K562 (cell line): ENCODE measurements around the gene CAMK2G. TPM values are rescaled to one million over a fixed set of nuclear protein-coding genes. Genes with fewer than 3 reads are reported as not detected.

Experiments used
- ATAC-seq: fragments of 200-7000 bp; cut with Tn5 transposase; 3 replicates; pipeline ENCODE4 v1.9.1; 2020; ENCODE audit warnings: moderate library complexity
- BruUV-seq: library from RNA; stranded (reverse); fragments of 400-500 nt; replicated peaks from 2 replicates; lab custom pipeline; 2021; lab: Mats Ljungman, UMichigan
- CTCF ChIA-PET: fragments of 300-600 bp; formaldehyde crosslinking; extraction: SDS; loops from one replicate; lab custom pipeline; 2021; ENCODE audit warnings: low intra/inter-chr PET ratio; lab: Yijun Ruan, JAX
- POLR2A ChIA-PET: fragments of 300-600, 350-650 bp; sonication (Branson Sonifier 250); formaldehyde crosslinking; extraction: SDS; loops from one replicate; lab custom pipeline; 2021; ENCODE audit warnings: antibody characterized with exemption, inconsistent platforms; lab: Yijun Ruan, JAX
- DNase-seq, 4 experiments: peaks; one replicate each; pipeline versions ENCODE4 v3.0.0 to v3.0.0-alpha.2; 2011 to 2018; ENCODE audit warnings: low spot score in 3 of 4, mixed read lengths in 3 of 4; ENCODE audit errors: extremely low read depth in 1 of 4
- FAIRE-seq: peaks from 2 replicates; lab custom pipeline; 2011; peaks lifted over from hg19 to GRCh38; lab: Jason Lieb, UNC
- H2AFZ ChIP-seq: 2 replicates; pipeline ENCODE4 v1.6.0; 2011; ENCODE audit warnings: low read depth, low read length, control low read depth, inconsistent platforms
- H3K27ac ChIP-seq: fragments of 200-600 bp; 3 replicates; pipeline ENCODE4 v1.8.0; 2011; ENCODE audit warnings: low read depth, mild to moderate bottlenecking, control low read depth, inconsistent platforms, low read length, moderate library complexity, mixed read lengths; ENCODE audit errors: extremely low read depth
- H3K27me3 ChIP-seq, 2 experiments: fragments of 300-600 bp in 1 of 2; 2 replicates in 1 of 2; 3 replicates in 1 of 2; pipeline versions ENCODE4 v1.6.0 to v1.8.0; 2011; ENCODE audit warnings: inconsistent platforms in 2 of 2, low read length in 2 of 2, mild to moderate bottlenecking in 1 of 2, mixed read lengths in 1 of 2, moderate library complexity in 1 of 2; ENCODE audit not compliant: control insufficient read depth in 2 of 2, insufficient read depth in 2 of 2
- H3K36me3 ChIP-seq: fragments of 300-600 bp; 3 replicates; pipeline ENCODE4 v1.8.0; 2011; ENCODE audit warnings: mild to moderate bottlenecking, low read length, inconsistent platforms; ENCODE audit not compliant: control insufficient read depth, insufficient read depth
- H3K4me1 ChIP-seq, 2 experiments: fragments of 200-600 bp in 1 of 2; replicated peaks in 1 of 2; 2 replicates in 1 of 2; 3 replicates in 1 of 2; pipeline versions ENCODE4 v1.5.1 to v1.8.0; 2011; ENCODE audit warnings: inconsistent platforms in 2 of 2, low read length in 2 of 2, mild to moderate bottlenecking in 1 of 2, mixed read lengths in 1 of 2, moderate library complexity in 1 of 2; ENCODE audit not compliant: control insufficient read depth in 2 of 2, insufficient read depth in 2 of 2
- H3K4me2 ChIP-seq: 2 replicates; pipeline ENCODE4 v1.6.1; 2011; ENCODE audit warnings: low read length, control low read depth, inconsistent platforms, mixed read lengths; ENCODE audit not compliant: insufficient read depth
- H3K4me3 ChIP-seq: fragments of 200-600 bp; sonication (generic), shearing (Covaris generic); 2 replicates; pipeline ENCODE4 v1.5.1; 2016; ENCODE audit warnings: control low read depth, inconsistent platforms
- H3K79me2 ChIP-seq: fragments of 200-600 bp; 3 replicates; pipeline ENCODE4 v1.8.0; 2011; ENCODE audit warnings: low read length, inconsistent platforms; ENCODE audit not compliant: control insufficient read depth, insufficient read depth
- H3K9ac ChIP-seq, 2 experiments: 2 replicates each; pipeline versions ENCODE4 v1.6.0 to v1.6.1; 2011; ENCODE audit warnings: low read depth in 2 of 2, low read length in 2 of 2, control low read depth in 1 of 2, inconsistent platforms in 1 of 2, mild to moderate bottlenecking in 1 of 2, mixed read lengths in 1 of 2; ENCODE audit not compliant: insufficient read depth in 1 of 2
- H3K9me1 ChIP-seq: one replicate; pipeline ENCODE4 v1.6.0; 2011; ENCODE audit warnings: inconsistent platforms, mild to moderate bottlenecking, low read length, moderate library complexity; ENCODE audit not compliant: control insufficient read depth, insufficient read depth
- H3K9me3 ChIP-seq: replicated peaks from 2 replicates; pipeline ENCODE4 v1.5.1; 2011; ENCODE audit warnings: low read depth, low read length, inconsistent platforms; ENCODE audit not compliant: control insufficient read depth, insufficient read depth
- H4K20me1 ChIP-seq: replicated peaks from 2 replicates; pipeline ENCODE4 v1.6.1; 2011; ENCODE audit warnings: low read length, inconsistent platforms, mixed read lengths; ENCODE audit not compliant: control insufficient read depth, insufficient read depth
- CHD1 ChIP-seq: fragments of 200-600 bp; sonication (generic); IDR thresholded peaks from one replicate; pipeline ENCODE4 v1.6.1; 2012; ENCODE audit warnings: mild to moderate bottlenecking, moderate library complexity, low read length, inconsistent platforms
- HEY1 ChIP-seq: fragments of 250-450 bp; sonication (Bioruptor Pico); IDR thresholded peaks from 2 replicates; pipeline ENCODE4 v1.5.0; 2020; ENCODE audit warnings: mild to moderate bottlenecking, moderate library complexity, borderline replicate concordance
- HOXB6 ChIP-seq: fragments of 250-450 bp; sonication (Bioruptor Pico); IDR thresholded peaks from 2 replicates; pipeline ENCODE4 v1.5.1; 2022; ENCODE audit warnings: mild to moderate bottlenecking, borderline replicate concordance
- MYBL2 ChIP-seq, 2 experiments: fragments of 450-650 bp in 1 of 2; sonication (generic) in 1 of 2; formaldehyde crosslinking in 1 of 2; IDR thresholded peaks; 2 replicates each; pipeline versions ENCODE4 v1.6.1 to v1.8.1; 2017 to 2022; ENCODE audit warnings: borderline replicate concordance in 1 of 2, inconsistent platforms in 1 of 2, low read depth in 1 of 2, mild to moderate bottlenecking in 1 of 2, missing genetic modification reagents in 1 of 2, moderate library complexity in 1 of 2
- PHF21A ChIP-seq: fragments of 450-650 bp; IDR thresholded peaks from 2 replicates; pipeline ENCODE4 v1.6.1; 2017; ENCODE audit warnings: low read depth, borderline replicate concordance
- POLR2AphosphoS2 ChIP-seq: IDR thresholded peaks from 2 replicates; pipeline ENCODE4 v1.6.1; 2012; ENCODE audit warnings: low read length, improper control_type of control experiment
- PURB ChIP-seq: sonication (generic); formaldehyde crosslinking; IDR thresholded peaks from 2 replicates; pipeline ENCODE4 v1.9.0; 2021; ENCODE audit warnings: low read depth, mild to moderate bottlenecking, missing genetic modification reagents
- SP1 ChIP-seq: sonication (generic); formaldehyde crosslinking; IDR thresholded peaks from 2 replicates; pipeline ENCODE4 v1.8.1; 2022; ENCODE audit warnings: mild to moderate bottlenecking, missing genetic modification reagents
- TAF9B ChIP-seq: fragments of 450-650 bp; IDR thresholded peaks from 2 replicates; pipeline ENCODE4 v1.6.1; 2018; ENCODE audit warnings: mild to moderate bottlenecking; ENCODE audit not compliant: partially characterized antibody
- ZNF274 ChIP-seq: IDR thresholded peaks from 2 replicates; pipeline ENCODE4 v1.6.1; 2011; ENCODE audit warnings: low read depth, mild to moderate bottlenecking, low read length, moderate library complexity, borderline replicate concordance
- WGBS: fragments of 100-300 bp; shearing (Covaris generic); methylation state at CpG from one replicate; pipeline ENCODE4 v1.1.6; 2016; ENCODE audit warnings: low coverage, mixed read lengths; ENCODE audit not compliant: insufficient coverage; ENCODE audit errors: missing lambda C conversion rate; 5-methylcytosine and 5-hydroxymethylcytosine counted together
- in situ Hi-C: fragments of 300-500 bp; cut with MboI; formaldehyde crosslinking; loops from 4 replicates; pipeline ENCODE4 v1.15.0; 2018; ENCODE audit warnings: inconsistent platforms, mixed read lengths
- intact Hi-C: fragments of 100-400 bp; cut with micrococcal nuclease; formaldehyde crosslinking; loops from 2 replicates; pipeline ENCODE4 v1.14.2; 2022
- polyA plus RNA-seq, 8 experiments: library from polyadenylated mRNA; depleted of rRNA in 4 of 8; stranded (reverse) in 5 of 8; unstranded in 3 of 8; fragments of >200 nt; fragmentation: Nextera tagmentation in 2 of 8; fragmentation: Illumina TruSeq in 1 of 8; extraction: Ambion mirVana in 2 of 8; extraction: Trizol in 1 of 8; gene quantifications; 2 replicates each; pipeline versions ENCODE4 v1.2.1 to v1.2.3, GENCODE V29; 2011 to 2014; ENCODE audit warnings: inconsistent platforms in 1 of 8, missing spikeins in 1 of 8
- total RNA-seq, 7 experiments: library from RNA; depleted of rRNA in 6 of 7; stranded (reverse); fragments of >200 nt in 6 of 7; fragmentation: Illumina TruSeq in 2 of 7; extraction: Trizol in 2 of 7; gene quantifications; 2 replicates each; pipeline versions ENCODE4 v1.2.1 to v1.2.3, GENCODE V29; 2011 to 2021; ENCODE audit warnings: low replicate concordance in 1 of 7
- TF ChIP-seq, protein P1 (sequence below): sonication (generic); formaldehyde crosslinking; IDR thresholded peaks from 2 replicates; pipeline ENCODE4 v1.8.0; 2022; ENCODE audit warnings: mild to moderate bottlenecking, low read depth, missing genetic modification reagents
- TF ChIP-seq, protein P2 (sequence below): sonication (generic); formaldehyde crosslinking; IDR thresholded peaks from 2 replicates; pipeline ENCODE4 v1.4.0; 2020; ENCODE audit warnings: mild to moderate bottlenecking, missing genetic modification reagents
- TF ChIP-seq, protein P3 (sequence below): fragments of 250-450 bp; sonication (Bioruptor Pico); IDR thresholded peaks from 2 replicates; pipeline ENCODE4 v1.5.0; 2021; ENCODE audit warnings: mild to moderate bottlenecking, moderate library complexity

Gene CAMK2G
- total and polyA plus RNA-seq, 9 of the 15 experiments (the other 6 are each of a cell fraction or from before 2014, with no cell fraction given), result 9.0 to 37.9 (median 32.6) TPM

DNA sequence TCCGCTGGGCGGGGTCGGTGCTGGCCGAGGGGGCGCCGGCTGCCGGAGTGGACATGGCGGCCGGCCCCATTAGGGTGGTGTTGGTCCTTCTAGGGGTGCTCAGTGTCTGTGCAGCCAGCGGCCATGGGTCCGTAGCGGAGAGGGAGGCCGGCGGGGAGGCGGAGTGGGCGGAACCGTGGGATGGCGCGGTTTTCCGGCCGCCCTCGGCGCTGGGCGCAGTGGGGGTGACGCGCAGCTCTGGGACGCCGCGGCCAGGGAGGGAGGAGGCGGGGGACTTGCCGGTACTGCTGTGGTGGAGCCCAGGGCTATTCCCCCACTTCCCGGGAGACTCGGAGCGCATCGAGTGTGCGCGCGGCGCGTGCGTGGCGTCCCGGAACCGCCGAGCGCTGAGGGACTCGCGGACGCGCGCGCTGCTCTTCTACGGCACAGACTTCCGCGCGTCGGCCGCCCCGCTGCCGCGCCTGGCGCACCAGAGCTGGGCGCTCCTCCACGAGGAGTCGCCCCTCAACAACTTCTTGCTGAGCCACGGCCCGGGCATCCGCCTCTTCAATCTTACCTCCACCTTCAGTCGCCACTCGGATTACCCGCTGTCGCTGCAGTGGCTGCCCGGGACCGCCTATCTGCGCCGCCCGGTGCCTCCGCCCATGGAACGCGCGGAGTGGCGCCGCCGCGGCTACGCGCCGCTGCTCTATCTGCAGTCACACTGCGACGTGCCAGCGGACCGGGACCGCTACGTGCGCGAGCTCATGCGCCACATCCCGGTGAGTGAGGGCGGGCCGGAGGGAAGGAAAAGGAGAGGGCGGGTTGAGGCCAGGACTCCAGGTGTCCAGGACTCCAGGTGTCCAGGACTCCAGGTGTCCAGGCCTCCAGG is 101.8 kb downstream of the CAMK2G start:
- intact Hi-C loops, result loop anchor here (5.0 kb wide), 1 partner anchor 160 kb away; no protein-coding TSS in a partner anchor
- no TSS peak for BruUV-seq
- ChIA-PET POLR2A (interaction anchor here (0.6 to 11.0 kb wide), 24 partner anchors 10 to 1452 kb away, joined by 3 to 137 read pairs (median 3); partner anchors contain the start of genes CHCHD1, SEC24C and ZSWIM8), CTCF (no interaction called here)
- Histone ChIP-seq H3K9me1 (no peaks in the 10 kb centered on the region), H3K4me3 (peak overlapping the region; percentile 74), H3K36me3 (peaks cover 74% of the 10 kb centered on the region), H3K79me2 (peaks cover 61% of the 10 kb centered on the region), H3K27me3 (no peaks in the 10 kb centered on the region), H4K20me1 (peaks cover 13% of the 10 kb centered on the region), H3K4me1 (peaks cover 21 to 29% of the 10 kb centered on the region in 2 experiments; a peak in 4 of 5 replicates), H3K27ac (peak overlapping the region; percentile 91), H2AFZ (peak overlapping the region; percentile 94), H3K4me2 (peak overlapping the region; percentile 98), H3K9me3 (no peaks in the 10 kb centered on the region), H3K9ac (peak overlapping the region; percentile 79 to 97)
- under 1% methylated on average over 98 of the region's 101 CpGs for WGBS
- DNase-seq (peak; percentile 90 to 94 (median 92)), ATAC-seq (peak; percentile 86), FAIRE-seq (no peak)
- in situ Hi-C loops, result loop anchor here (10.0 kb wide), 1 partner anchor 118 kb away; the partner anchor contains the start of gene SYNPO2L
- no peak; the same call in 1 of the 2 replicates for TF ChIP-seq ZNF274
- peak; percentile 60; the same call in 1 of the 2 replicates for TF ChIP-seq PHF21A
- peak; percentile 98; the same call in 1 of the 2 replicates for TF ChIP-seq POLR2AphosphoS2
- TF ChIP-seq, protein P1, sequence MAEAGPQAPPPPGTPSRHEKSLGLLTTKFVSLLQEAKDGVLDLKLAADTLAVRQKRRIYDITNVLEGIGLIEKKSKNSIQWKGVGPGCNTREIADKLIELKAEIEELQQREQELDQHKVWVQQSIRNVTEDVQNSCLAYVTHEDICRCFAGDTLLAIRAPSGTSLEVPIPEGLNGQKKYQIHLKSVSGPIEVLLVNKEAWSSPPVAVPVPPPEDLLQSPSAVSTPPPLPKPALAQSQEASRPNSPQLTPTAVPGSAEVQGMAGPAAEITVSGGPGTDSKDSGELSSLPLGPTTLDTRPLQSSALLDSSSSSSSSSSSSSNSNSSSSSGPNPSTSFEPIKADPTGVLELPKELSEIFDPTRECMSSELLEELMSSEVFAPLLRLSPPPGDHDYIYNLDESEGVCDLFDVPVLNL, result peak; percentile 83
- TF ChIP-seq, protein P2, sequence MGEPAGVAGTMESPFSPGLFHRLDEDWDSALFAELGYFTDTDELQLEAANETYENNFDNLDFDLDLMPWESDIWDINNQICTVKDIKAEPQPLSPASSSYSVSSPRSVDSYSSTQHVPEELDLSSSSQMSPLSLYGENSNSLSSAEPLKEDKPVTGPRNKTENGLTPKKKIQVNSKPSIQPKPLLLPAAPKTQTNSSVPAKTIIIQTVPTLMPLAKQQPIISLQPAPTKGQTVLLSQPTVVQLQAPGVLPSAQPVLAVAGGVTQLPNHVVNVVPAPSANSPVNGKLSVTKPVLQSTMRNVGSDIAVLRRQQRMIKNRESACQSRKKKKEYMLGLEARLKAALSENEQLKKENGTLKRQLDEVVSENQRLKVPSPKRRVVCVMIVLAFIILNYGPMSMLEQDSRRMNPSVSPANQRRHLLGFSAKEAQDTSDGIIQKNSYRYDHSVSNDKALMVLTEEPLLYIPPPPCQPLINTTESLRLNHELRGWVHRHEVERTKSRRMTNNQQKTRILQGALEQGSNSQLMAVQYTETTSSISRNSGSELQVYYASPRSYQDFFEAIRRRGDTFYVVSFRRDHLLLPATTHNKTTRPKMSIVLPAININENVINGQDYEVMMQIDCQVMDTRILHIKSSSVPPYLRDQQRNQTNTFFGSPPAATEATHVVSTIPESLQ (CRISPR knock-in tag), result peak; percentile 46
- TF ChIP-seq PURB, result no peak
- peak; percentile 75 for TF ChIP-seq CHD1
- 0 out of 2 replicates have a peak, but pooled peaks have one; percentile 4 for TF ChIP-seq HOXB6 (CRISPR knock-in tag)
- no peak for TF ChIP-seq MYBL2 (IDR thresholded peaks at IDR 0.05; ENCODE audit: low read depth)
- TF ChIP-seq MYBL2 (CRISPR knock-in tag; IDR thresholded peaks at IDR 0.05; ENCODE audit: borderline replicate concordance), result no peak
- no peak for TF ChIP-seq TAF9B
- TF ChIP-seq HEY1 (CRISPR knock-in tag), result no peak; the same call in 1 of the 2 replicates
- TF ChIP-seq, protein P3, sequence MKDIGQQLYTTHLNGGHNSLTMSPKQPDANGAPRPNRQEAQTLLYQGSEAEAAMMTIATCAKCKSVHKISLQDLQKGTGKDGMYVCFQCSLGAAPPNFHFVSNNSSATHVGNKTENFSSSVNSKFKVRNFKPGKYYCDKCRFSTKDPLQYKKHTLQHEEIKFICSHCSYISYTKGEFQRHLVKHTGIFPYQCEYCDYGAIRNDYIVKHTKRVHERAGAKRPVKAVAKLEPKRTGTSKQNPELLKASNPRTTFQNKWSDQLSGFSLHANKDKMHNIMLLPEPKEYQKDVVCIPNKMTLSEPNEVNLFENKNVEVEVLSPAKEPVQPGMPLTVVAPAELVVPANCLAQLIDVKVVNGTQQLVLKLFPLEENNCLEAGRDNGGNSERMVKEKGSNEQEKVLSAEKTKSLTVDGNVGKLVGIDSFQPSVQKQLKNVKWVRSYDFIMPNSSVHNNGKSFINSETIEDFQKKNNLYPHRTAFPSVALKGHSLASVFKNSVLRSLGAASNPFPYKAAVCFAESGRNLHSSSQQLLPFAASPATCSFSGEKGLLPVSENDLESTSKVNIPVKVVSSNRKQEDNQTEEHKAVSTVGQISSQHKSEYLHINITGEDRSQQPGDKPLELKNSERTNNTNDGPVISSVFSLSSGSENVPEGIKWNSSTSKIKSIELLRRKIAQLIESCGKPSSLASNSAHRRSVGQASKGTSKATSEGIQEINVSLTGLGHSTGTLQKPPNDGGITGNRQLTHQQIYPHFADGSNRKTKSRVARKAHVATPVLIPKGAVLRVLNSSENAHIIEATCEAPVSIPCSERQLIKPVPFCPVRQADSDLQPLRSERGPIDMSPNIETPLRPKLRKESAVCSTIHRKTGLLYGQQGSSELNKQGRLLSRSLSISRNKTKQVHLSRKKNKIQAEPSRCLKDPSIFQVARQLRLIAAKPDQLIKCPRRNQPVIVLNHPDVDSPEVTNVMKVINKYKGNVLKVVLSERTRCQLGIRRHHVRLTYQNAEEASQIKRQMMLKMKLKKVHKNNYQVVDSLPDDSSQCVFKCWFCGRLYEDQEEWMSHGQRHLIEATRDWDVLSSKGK (CRISPR knock-in tag), result no peak
- peak; percentile 93 for TF ChIP-seq SP1 (CRISPR knock-in tag)
